Omental fat pad (tissue), 4 donors: ENCODE measurements around the gene LRRC8B. TPM values are rescaled to one million over a fixed set of nuclear protein-coding genes. Genes with fewer than 3 reads are reported as not detected.

Experiments
- ATAC-seq: fragments of 150-250 bp; one replicate; pipeline ENCODE4 v1.9.1; 2016; ENCODE audit warnings: mild to moderate bottlenecking, moderate library complexity; ENCODE audit not compliant: low FRiP score
- DNase-seq: peaks from one replicate; pipeline ENCODE4 v3.0.0-alpha.2; 2019; ENCODE audit warnings: low spot score
- CTCF ChIP-seq, 3 donors: fragments of 450-650 bp; IDR thresholded peaks; one replicate each; pipeline ENCODE4 v1.5.1; 2016 to 2017; ENCODE audit warnings: antibody characterized with exemption in 3 of 3, mild to moderate bottlenecking in 3 of 3, moderate library complexity in 2 of 3
- total RNA-seq, 4 donors: library from RNA; depleted of rRNA; stranded (reverse); fragments of >200 nt; gene quantifications; one replicate each; pipeline ENCODE4 v1.1.0, GENCODE V29; 2016

Gene LRRC8B
- total RNA-seq, 4 donors from 2014 or later: 5.7 to 30.3 (median 10.7) TPM

- no peak for DNase-seq
- no peak for ATAC-seq
- TF ChIP-seq CTCF (IDR thresholded peaks at IDR 0.05): no peak
Measured at GRCh38 chr1:89574621-89575020, 50.0 kb downstream of the LRRC8B start.

- no peak for ATAC-seq
- no peak for TF ChIP-seq CTCF (IDR thresholded peaks at IDR 0.05)
- DNase-seq: no peak
Measured at GRCh38 chr1:89575207-89575606, 50.6 kb downstream of the LRRC8B start.

- no peak for TF ChIP-seq CTCF (IDR thresholded peaks at IDR 0.05)
- ATAC-seq (no peak), DNase-seq (no peak)
Measured at GRCh38 chr1:89576013-89576412, 51.4 kb downstream of the LRRC8B start.

- TF ChIP-seq CTCF (IDR thresholded peaks at IDR 0.05): no peak
- ATAC-seq (no peak), DNase-seq (no peak)
Measured at GRCh38 chr1:89578151-89578550, 53.5 kb downstream of the LRRC8B start.

GRCh38 chr1:89578946-89579684 is 54.5 kb downstream of the LRRC8B start:
- DNase-seq (no peak), ATAC-seq (no peak)
- no peak for TF ChIP-seq CTCF (IDR thresholded peaks at IDR 0.05)

- no peak for ATAC-seq
- no peak for DNase-seq
- TF ChIP-seq CTCF (IDR thresholded peaks at IDR 0.05): no peak
Measured at GRCh38 chr1:89580036-89580435, 55.4 kb downstream of the LRRC8B start.

GRCh38 chr1:89581859-89582258 is 57.2 kb downstream of the LRRC8B start:
- DNase-seq (no peak), ATAC-seq (no peak)
- no peak for TF ChIP-seq CTCF (IDR thresholded peaks at IDR 0.05)
